Stimulated activated CD8-positive, alpha-beta memory T cell treated with anti-CD3 and anti-CD28 coated beads, Interleukin-2, amount 100 ng/mL, for 1 hour (primary cell): ENCODE results near the gene IKBKE.

Experiments
- DNase-seq, 2 donors: peaks; one replicate each; pipeline ENCODE4 v3.0.0-alpha.2; 2020; ENCODE audit warnings: low read depth in 2 of 2

Gene IKBKE

GRCh38 chr1:206512058-206512850, 42.0 kb downstream of the IKBKE start:
- DNase-seq = no peak

DNA sequence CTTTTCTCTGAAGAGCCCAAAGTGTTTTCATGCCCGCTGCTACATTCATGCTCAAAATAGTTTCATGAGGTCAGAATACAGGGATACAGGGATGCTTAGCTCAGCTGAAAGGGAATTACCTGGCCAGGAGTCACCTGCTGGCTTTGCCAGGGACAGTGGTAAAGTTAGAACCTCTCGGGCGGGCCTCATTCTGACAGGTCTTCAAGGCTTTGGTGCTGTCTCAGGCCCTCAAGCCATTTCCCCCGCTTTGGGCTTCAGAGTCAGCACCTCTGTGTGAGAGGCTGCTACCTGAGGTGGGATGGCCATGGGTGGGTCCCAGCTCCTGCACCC, 42.5 kb downstream of the IKBKE start:
- no peak for DNase-seq

DNA sequence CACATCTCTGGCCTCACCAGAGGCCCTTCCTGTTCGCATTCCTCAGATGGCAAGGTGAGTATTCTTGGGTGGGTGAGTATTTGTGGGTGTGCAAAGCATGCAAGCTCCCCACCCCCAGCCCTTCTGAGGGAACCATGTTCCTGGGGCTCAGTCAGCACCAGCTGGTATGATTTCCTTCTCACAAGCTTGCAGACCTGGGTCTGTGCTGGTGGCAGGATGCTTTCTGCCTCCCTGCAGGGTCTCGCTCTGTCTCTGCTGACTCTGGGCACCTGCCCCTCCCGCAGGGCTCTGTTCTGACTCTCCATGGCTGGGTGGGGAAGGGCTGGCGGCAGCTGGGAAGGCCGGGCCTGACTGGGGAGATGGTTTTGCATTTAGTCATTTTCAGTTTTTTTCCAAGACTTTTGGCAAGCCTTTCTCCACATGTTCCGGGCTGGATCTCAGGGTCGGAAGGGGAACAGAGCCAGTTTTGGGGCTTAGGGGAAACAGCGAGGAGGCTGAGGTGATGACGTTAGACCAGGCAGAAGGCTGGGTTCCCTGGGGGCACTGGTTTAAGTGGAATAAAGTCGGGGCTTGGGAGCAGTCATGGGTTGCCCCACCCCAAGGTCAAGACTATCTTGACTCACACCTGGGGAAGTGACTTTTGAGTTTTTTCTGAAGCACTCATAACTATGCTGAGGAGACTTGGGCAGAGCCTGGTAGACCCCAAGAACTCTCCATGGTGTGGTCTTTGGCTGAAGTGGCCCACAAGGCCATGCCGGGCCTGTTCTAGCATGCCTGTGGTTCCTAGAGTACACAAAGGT, 43.2 kb downstream of the IKBKE start:
- DNase-seq = no peak

DNA sequence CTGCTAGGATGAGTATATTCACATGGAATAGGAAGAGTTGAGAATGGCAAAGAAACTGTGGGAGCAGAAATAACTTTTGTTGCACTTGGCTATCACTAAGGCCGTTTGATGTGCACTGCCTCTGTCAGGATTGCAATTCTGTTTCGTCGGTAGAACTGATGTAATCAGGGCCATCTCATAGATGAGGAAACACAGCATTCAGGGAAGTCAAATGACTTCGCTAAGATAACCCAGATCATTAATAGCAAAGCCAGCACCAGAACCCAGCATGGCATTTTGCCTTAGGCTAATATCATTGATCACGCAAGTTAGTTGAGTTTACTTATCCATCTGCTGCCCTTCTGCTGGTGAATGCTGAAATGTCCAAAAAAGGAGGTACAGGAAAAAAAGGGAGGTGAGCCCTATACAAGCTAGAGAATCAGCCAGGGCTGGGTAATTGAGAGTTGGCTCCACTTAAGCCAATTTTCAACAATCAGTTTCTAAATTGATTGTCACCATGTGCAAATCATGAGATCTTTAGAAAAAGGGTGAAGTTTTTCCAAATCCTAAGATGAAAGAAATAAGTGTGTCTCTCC, 44.6 kb downstream of the IKBKE start:
- DNase-seq = no peak

DNA sequence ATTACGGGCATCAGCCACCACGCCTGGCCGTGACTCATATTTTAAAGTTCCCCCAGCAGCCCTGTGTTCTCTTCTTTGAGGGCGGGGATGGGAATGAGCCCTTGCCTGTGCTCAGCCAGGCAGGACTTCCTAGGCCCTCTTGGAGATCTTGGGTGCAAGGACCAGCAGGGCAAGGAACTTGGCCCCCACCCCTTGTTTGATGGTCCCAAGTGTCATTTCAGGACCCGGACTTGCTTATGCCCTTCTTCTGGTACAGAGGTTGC, 46.4 kb downstream of the IKBKE start:
- no peak for DNase-seq

DNA sequence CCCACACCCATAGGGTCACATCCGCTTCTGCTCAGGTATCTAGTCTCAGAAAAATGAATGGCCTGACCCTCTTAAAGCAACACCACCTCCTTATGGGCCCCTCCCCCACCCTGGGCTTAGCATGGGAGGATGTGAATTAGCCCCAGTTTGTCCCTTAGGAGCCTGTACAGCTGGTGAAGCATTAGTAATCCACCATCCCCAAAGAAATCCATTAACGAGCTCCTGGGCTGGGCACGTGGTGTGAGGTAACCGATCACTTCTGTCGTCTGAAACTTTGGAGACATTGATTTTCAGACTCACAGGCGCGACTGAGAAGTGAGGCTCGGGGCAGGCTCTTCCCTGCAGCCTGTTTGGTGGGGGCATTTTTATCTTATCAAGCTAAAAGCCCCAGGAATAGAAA, 47.5 kb downstream of the IKBKE start:
- no peak for DNase-seq

DNA sequence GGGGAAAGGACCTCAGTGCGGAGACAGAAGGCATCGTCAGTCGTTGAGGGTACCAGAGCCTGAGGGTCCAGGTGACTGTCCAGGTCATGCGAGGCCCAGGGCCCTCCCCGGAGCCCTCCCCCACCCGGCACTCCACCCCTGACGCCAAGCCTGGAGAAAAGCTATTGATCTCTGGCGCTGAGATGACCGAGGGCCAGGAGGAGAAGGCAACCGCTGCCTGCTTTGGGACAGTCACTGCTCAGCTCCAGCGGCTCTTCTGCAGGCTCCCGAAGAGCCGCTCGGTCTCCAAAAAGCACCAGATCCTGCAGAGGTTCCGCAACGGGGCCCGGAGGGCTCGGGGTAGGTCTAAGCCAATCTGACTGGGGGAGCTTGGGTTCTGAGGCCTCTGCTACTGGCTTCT, 47.9 kb downstream of the IKBKE start:
- no peak for DNase-seq

- no peak for DNase-seq
Measured at GRCh38 chr1:206518743-206519142, 48.5 kb downstream of the IKBKE start.

GRCh38 chr1:206521127-206521526, 50.9 kb downstream of the IKBKE start:
- no peak for DNase-seq

DNA sequence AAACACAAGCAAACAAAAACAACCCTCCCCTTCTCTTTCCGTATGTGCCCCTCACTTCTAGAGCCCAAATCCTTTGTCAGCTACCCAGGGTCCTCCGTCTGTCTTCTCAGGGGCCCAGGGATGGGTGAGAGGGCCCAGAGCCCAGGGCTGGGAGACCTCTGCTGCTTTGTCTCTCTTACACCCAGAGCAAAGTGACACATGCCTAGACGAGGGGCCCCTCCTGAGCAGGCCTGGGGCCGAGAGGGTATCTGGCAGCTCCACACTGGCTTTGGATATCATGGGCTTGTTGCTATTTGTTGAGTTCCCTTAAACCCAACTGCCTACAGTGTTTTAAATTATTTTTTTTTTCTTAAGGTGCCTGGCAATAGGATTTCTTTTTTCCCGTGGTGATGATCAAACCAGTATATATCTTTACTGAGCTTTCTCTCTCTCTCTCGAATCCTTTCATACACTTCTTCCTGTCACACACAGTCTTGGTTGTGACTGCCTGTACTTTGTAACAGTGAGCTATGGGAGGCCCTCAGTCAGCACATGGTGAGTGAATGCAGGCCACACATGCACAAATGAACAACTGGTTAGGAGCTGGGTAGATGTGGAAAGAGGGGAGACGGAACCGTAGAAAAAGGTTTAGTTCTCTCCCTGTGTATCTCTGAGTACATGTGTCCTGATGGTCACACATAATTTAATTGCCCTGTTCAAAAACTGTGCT, 51.6 kb downstream of the IKBKE start:
- no peak for DNase-seq

- DNase-seq = no peak
Measured at GRCh38 chr1:206524739-206525364, 54.6 kb downstream of the IKBKE start.

GRCh38 chr1:206526064-206526911, 56.0 kb downstream of the IKBKE start:
- DNase-seq = no peak

- DNase-seq = no peak
Measured at GRCh38 chr1:206529425-206529824, 59.1 kb downstream of the IKBKE start.

DNA sequence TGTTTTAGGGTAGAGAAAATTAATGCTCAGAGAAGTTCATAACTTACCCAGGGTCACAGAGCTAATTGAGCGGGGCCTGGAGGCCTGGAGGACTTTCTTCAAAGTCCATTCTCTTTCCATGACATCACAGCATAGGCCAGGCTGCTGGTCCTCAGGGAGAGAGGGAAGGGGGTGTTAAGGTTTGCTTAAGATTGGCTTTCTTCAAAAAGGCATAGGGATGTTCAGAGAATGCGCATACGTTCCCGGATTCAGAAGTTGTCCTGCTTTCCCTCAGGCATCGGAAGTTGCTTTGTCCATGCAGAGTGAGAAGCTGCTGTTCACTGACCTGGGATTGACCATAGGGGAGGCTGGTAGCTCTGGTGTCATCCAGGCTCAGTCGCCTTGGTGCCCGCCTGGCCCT, 62.1 kb downstream of the IKBKE start:
- DNase-seq = no peak

GRCh38 chr1:206534552-206534951, 64.3 kb downstream of the IKBKE start:
- DNase-seq = no peak

- no peak for DNase-seq
Measured at GRCh38 chr1:206535853-206536188, 65.5 kb downstream of the IKBKE start.

DNA sequence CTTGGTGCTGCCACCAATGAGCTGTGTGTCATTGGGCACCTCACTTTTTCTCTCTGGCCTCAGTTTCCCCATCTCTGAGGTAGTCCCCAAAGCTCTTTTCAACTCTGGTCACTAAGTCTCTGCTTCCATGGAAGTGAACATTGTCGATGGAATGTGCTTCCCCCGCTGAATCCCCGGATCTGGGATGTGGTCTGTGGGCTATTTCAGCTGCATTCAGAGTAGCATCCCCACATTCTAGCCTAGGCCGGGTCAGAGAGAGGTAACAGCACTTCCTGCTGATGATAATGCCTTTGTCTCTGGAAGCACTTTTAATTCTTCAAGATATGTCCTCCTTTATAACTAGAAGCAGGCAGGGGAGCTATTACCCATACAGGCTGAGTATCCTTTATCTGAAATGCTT, 66.9 kb downstream of the IKBKE start:
- DNase-seq = no peak

DNA sequence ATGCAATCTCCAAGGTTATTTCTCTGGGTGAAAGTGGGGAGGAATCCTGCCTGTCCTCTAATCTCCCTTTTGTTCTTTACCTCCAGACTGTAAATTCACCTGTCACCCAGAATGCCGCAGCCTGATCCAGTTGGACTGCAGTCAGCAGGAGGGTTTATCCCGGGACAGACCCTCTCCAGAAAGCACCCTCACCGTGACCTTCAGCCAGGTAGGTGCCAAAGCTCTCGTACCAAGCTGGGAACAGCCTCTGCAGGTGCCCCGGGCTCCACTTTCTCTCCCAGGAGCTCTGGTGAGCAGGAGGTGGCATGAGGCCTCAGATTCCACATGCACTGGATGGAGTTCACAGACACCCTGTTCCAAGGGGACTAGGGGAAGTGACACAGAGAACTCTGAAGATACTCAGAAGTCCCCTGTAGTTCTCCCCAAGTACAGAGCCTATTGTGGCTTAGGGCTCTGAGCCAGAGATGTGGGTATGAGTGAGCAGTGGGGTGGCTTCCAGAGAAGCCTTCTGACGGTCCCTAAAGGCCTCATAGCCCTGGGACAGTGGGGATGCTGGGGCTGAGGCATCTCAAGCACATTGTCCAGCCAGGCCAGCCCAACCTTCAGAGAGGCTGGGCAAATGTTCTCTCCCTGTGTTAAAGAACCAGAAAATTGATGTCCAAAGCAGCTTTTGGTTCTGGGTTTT, 68.0 kb downstream of the IKBKE start:
- DNase-seq = no peak

GRCh38 chr1:206538901-206539640, 68.8 kb downstream of the IKBKE start:
- no peak for DNase-seq
